Naive thymus-derived CD4-positive, alpha-beta T cell (primary cell): ENCODE data around the gene ATP4A. TPM values are rescaled to one million over a fixed set of nuclear protein-coding genes. Genes with fewer than 3 reads are reported as not detected.
A peak's percentile ranks its signal among the peaks of the same experiment; 100 is the strongest.

ENCODE experiments used
- ATAC-seq: fragments of 150-1000 bp; cut with Tn5 transposase; 2 replicates; pipeline ENCODE4 v1.10.0; 2021; ENCODE audit warnings: mild to moderate bottlenecking, moderate library complexity
- CTCF ChIA-PET: fragments of 350-600 bp; sonication (Branson Sonifier 250); formaldehyde crosslinking; loops from one replicate; lab custom pipeline; 2021; ENCODE audit warnings: antibody characterized with exemption; lab: Charles Lee
- POLR2A ChIA-PET: fragments of 350-600 bp; sonication (Branson Sonifier 250); formaldehyde crosslinking; loops from one replicate; lab custom pipeline; 2021; ENCODE audit warnings: antibody characterized with exemption, inconsistent platforms; lab: Charles Lee
- DNase-seq, 9 donors: peaks; one replicate each; pipeline versions ENCODE4 v3.0.0 to v3.0.0-alpha.2; 2020 to 2022; ENCODE audit warnings: mixed read lengths in 1 of 9
- H3K27ac ChIP-seq: one replicate; pipeline ENCODE4 v1.7.0; 2013; ENCODE audit warnings: mild to moderate bottlenecking, low read depth, low read length, moderate library complexity
- H3K27me3 ChIP-seq, 2 donors: one replicate each; pipeline ENCODE4 v1.7.0; 2013; ENCODE audit warnings: low read length in 2 of 2, mild to moderate bottlenecking in 2 of 2, moderate library complexity in 2 of 2; ENCODE audit not compliant: control insufficient read depth in 2 of 2, insufficient read depth in 2 of 2
- H3K36me3 ChIP-seq, 3 experiments: 1 replicate in 2 of 3; 2 replicates in 1 of 3; pipeline ENCODE4 v1.7.0; 2013; ENCODE audit warnings: low read length in 3 of 3, mild to moderate bottlenecking in 3 of 3, moderate library complexity in 1 of 3; ENCODE audit not compliant: insufficient read depth in 3 of 3, control insufficient read depth in 2 of 3
- H3K4me1 ChIP-seq, 2 donors: one replicate each; pipeline ENCODE4 v1.7.0; 2013; ENCODE audit warnings: low read length in 2 of 2, mild to moderate bottlenecking in 2 of 2, moderate library complexity in 1 of 2; ENCODE audit not compliant: control insufficient read depth in 2 of 2, insufficient read depth in 2 of 2
- H3K4me3 ChIP-seq: 2 replicates; pipeline ENCODE4 v1.7.0; 2013; ENCODE audit warnings: mild to moderate bottlenecking, low read length
- H3K9me3 ChIP-seq, 3 experiments: 1 replicate in 2 of 3; 2 replicates in 1 of 3; pipeline ENCODE4 v1.7.0; 2013; ENCODE audit warnings: low read length in 3 of 3; ENCODE audit not compliant: control insufficient read depth in 2 of 3
- H3K27ac Mint-ChIP-seq, 9 donors: one replicate each; pipeline ENCODE4 v1.8.0; 2020 to 2022; ENCODE audit warnings: mixed read lengths in 9 of 9, mild to moderate bottlenecking in 8 of 9, moderate library complexity in 5 of 9, inconsistent platforms in 2 of 9
- H3K27me3 Mint-ChIP-seq, 5 donors: one replicate each; pipeline ENCODE4 v1.8.0; 2021 to 2022; ENCODE audit warnings: mixed read lengths in 5 of 5, mild to moderate bottlenecking in 1 of 5
- H3K36me3 Mint-ChIP-seq, 5 donors: one replicate each; pipeline ENCODE4 v1.8.0; 2020 to 2022; ENCODE audit warnings: mixed read lengths in 5 of 5, mild to moderate bottlenecking in 3 of 5, inconsistent platforms in 1 of 5
- H3K4me1 Mint-ChIP-seq, 7 donors: one replicate each; pipeline ENCODE4 v1.8.0; 2020 to 2022; ENCODE audit warnings: mixed read lengths in 7 of 7, mild to moderate bottlenecking in 3 of 7, inconsistent platforms in 1 of 7
- H3K4me3 Mint-ChIP-seq, 10 donors: one replicate each; pipeline ENCODE4 v1.8.0; 2020 to 2022; ENCODE audit warnings: mild to moderate bottlenecking in 10 of 10, mixed read lengths in 10 of 10, moderate library complexity in 6 of 10, inconsistent platforms in 2 of 10
- H3K9me3 Mint-ChIP-seq, 11 donors: one replicate each; pipeline ENCODE4 v1.8.0; 2020 to 2022; ENCODE audit warnings: mixed read lengths in 11 of 11, mild to moderate bottlenecking in 4 of 11, inconsistent platforms in 1 of 11, moderate library complexity in 1 of 11
- intact Hi-C, 2 donors: fragments of 100-400 bp; cut with micrococcal nuclease; formaldehyde crosslinking; loops; one replicate each; pipeline ENCODE4 v1.15.1; 2023
- polyA plus RNA-seq, 2 donors: library from polyadenylated mRNA; unstranded; fragments of 300-500 nt; fragmentation: Illumina TruSeq; gene quantifications; one replicate each; pipeline ENCODE4 v1.2.3, GENCODE V29; 2021
- total RNA-seq, 6 experiments: library from RNA in 5 of 6; stranded (reverse) in 5 of 6; gene quantifications; 1 replicate in 5 of 6; 2 replicates in 1 of 6; pipeline ENCODE4 v1.2.3 and lab custom pipeline; 2021 to 2026

Gene ATP4A
- total and polyA plus RNA-seq, 7 experiments from 2014 or later = not detected

DNA sequence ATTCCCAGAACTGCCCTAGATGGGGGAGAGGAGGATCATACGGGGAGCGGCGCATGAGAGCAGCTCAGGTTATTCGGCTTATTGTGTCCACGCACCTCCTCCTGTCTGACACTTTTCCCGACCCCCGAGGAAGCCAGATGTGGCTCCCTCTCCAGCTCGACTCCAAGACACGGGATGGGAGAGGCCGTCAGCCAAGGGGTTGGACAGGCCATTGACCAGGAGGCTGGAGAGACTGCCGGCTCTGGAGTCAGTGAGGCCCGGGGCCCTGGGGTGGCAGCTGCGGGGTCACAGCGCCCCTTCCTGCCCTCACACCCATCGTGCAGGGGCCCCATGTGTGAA lies 52.9 kb downstream of the ATP4A start:
- Mint-ChIP-seq H3K36me3 (no peaks in the 10 kb centered on the region), H3K27ac (no peak overlapping the region), H3K27me3 (peaks cover 0 to 65% (median 14%) of the 10 kb centered on the region in 5 donors), H3K4me3 (peak overlapping the region in 8 of 10 donors; percentile 28 to 84 (median 76)), H3K4me1 (peaks cover 9 to 21% (median 14%) of the 10 kb centered on the region in 7 donors), H3K9me3 (no peaks in the 10 kb centered on the region)
- CTCF ChIA-PET = interaction anchor here (0.5 to 2.0 kb wide), 8 partner anchors 10 to 308 kb away, joined by 3 to 7 read pairs (median 4); no protein-coding TSS in a partner anchor
- peaks cover 12 to 17% of the 10 kb centered on the region in 2 donors for H3K4me1 ChIP-seq
- no peak for ATAC-seq
- intact Hi-C loops = loop anchor here (1.0 kb wide), 2 partner anchors 82 to 207 kb away; no protein-coding TSS in a partner anchor
- peak overlapping the region; percentile 53 for H3K4me3 ChIP-seq
- peaks cover 0 to 4% of the 10 kb centered on the region in 2 donors for H3K27me3 ChIP-seq
- H3K36me3 ChIP-seq = no peaks in the 10 kb centered on the region
- DNase-seq = no peak
- no peaks in the 10 kb centered on the region for H3K9me3 ChIP-seq
- no peak overlapping the region for H3K27ac ChIP-seq
- POLR2A ChIA-PET = interaction anchor here (0.6 kb wide), 1 partner anchor 140 kb away, joined by 5 read pairs; no protein-coding TSS in a partner anchor

DNA sequence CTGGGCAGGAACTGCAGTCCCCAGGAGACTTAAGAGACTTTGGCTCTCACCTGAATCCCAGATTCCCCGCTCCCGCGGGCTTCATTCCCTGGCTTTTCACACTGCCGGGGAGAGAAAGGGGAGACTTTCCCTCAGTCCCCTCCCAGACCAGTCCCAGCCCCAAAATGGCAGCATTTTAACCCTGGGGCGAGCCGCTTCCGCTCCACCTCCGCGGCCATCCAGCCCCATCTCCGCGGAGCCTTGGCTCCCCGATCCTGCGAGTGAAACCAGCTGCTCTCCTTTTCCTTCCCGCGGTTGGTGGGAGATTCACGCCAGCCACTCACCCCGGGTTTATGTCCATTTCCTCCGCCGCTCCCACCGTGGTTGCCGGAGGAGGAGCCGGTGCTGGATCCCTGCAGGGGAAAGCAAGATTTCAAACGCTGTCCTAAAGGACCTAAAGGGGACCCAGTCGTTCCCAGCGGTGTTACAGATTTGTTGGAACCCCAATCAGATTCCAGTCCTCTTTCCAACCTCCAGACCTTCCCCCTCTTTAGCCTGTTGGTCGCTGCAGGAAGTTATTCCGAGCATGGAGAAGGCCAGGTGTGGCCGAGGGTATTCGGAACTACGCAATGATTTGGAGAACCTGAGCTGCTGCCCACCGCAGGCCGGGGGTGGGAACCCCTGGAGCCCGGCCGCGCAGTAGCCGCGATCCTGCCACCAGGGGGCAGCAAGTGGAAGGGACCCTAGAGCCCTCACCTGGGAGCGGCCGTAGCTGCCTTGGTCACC lies 53.4 kb downstream of the ATP4A start:
- Histone ChIP-seq H3K4me1 (peaks cover 12 to 17% of the 10 kb centered on the region in 2 donors), H3K27ac (no peak overlapping the region), H3K27me3 (peaks cover 0 to 4% of the 10 kb centered on the region in 2 donors), H3K36me3 (no peaks in the 10 kb centered on the region), H3K9me3 (no peaks in the 10 kb centered on the region), H3K4me3 (peak overlapping the region; percentile 53)
- ATAC-seq = peak; percentile 83
- peak; percentile 34 to 80 (median 58) for DNase-seq
- Mint-ChIP-seq H3K36me3 (no peaks in the 10 kb centered on the region), H3K27ac (peak overlapping the region in 3 of 9 donors; percentile 20 to 61 (median 46)), H3K27me3 (peaks cover 0 to 70% (median 14%) of the 10 kb centered on the region in 5 donors), H3K9me3 (no peaks in the 10 kb centered on the region), H3K4me1 (peaks cover 9 to 21% (median 14%) of the 10 kb centered on the region in 7 donors), H3K4me3 (peak overlapping the region; percentile 28 to 84 (median 76))
- intact Hi-C loops = loop anchor here (1.0 kb wide), 2 partner anchors 82 to 207 kb away; no protein-coding TSS in a partner anchor
- ChIA-PET CTCF (interaction anchor here (0.5 to 2.0 kb wide), 9 partner anchors 10 to 309 kb away, joined by 3 to 7 read pairs (median 4); no protein-coding TSS in a partner anchor), POLR2A (interaction anchor here (0.6 kb wide), 1 partner anchor 140 kb away, joined by 5 read pairs; no protein-coding TSS in a partner anchor)

- Histone ChIP-seq H3K9me3 (no peaks in the 10 kb centered on the region), H3K36me3 (no peaks in the 10 kb centered on the region), H3K27ac (no peak overlapping the region), H3K27me3 (peaks cover 0 to 4% of the 10 kb centered on the region in 2 donors), H3K4me3 (peak overlapping the region; percentile 53), H3K4me1 (peaks cover 12 to 17% of the 10 kb centered on the region in 2 donors)
- Mint-ChIP-seq H3K36me3 (no peaks in the 10 kb centered on the region), H3K9me3 (no peaks in the 10 kb centered on the region), H3K4me3 (peak overlapping the region; percentile 40 to 84 (median 72)), H3K27ac (peak overlapping the region in 2 of 9 donors; percentile 20 to 61), H3K4me1 (peaks cover 9 to 21% (median 14%) of the 10 kb centered on the region in 7 donors), H3K27me3 (peaks cover 0 to 70% (median 14%) of the 10 kb centered on the region in 5 donors)
- POLR2A ChIA-PET = no interaction called here
- CTCF ChIA-PET = interaction anchor here (0.7 to 2.0 kb wide), 6 partner anchors 11 to 742 kb away, joined by 3 to 7 read pairs (median 3); no protein-coding TSS in a partner anchor
- DNase-seq (peak in 6 of 9 donors; percentile 10 to 28 (median 17)), ATAC-seq (peak; percentile 78)
- intact Hi-C loops = no loop called here
Observed at GRCh38 chr19:35509018-35509652, 54.3 kb downstream of the ATP4A start.

- Mint-ChIP-seq H3K4me1 (peaks cover 9 to 21% (median 14%) of the 10 kb centered on the region in 7 donors), H3K27ac (no peak overlapping the region), H3K27me3 (peaks cover 0 to 70% (median 9%) of the 10 kb centered on the region in 5 donors), H3K4me3 (no peak overlapping the region), H3K36me3 (no peaks in the 10 kb centered on the region), H3K9me3 (no peaks in the 10 kb centered on the region)
- Histone ChIP-seq H3K27ac (no peak overlapping the region), H3K9me3 (no peaks in the 10 kb centered on the region), H3K27me3 (peaks cover 0 to 4% of the 10 kb centered on the region in 2 donors), H3K4me1 (peaks cover 12 to 17% of the 10 kb centered on the region in 2 donors), H3K4me3 (no peak overlapping the region), H3K36me3 (no peaks in the 10 kb centered on the region)
- POLR2A ChIA-PET = interaction anchor here (0.7 kb wide), 1 partner anchor 459 kb away, joined by 3 read pairs; no protein-coding TSS in a partner anchor
- DNase-seq (no peak), ATAC-seq (no peak)
- CTCF ChIA-PET = interaction anchor here (0.7 kb wide), 1 partner anchor 349 kb away, joined by 3 read pairs; no protein-coding TSS in a partner anchor
- intact Hi-C loops = no loop called here
Observed at GRCh38 chr19:35508129-35508528, 55.3 kb downstream of the ATP4A start.

- Histone ChIP-seq H3K9me3 (no peaks in the 10 kb centered on the region), H3K4me3 (no peak overlapping the region), H3K4me1 (peaks cover 12 to 17% of the 10 kb centered on the region in 2 donors), H3K27me3 (peaks cover 0 to 4% of the 10 kb centered on the region in 2 donors), H3K27ac (no peak overlapping the region), H3K36me3 (no peaks in the 10 kb centered on the region)
- Mint-ChIP-seq H3K27ac (no peak overlapping the region), H3K36me3 (no peaks in the 10 kb centered on the region), H3K4me3 (no peak overlapping the region), H3K4me1 (peaks cover 9 to 21% (median 14%) of the 10 kb centered on the region in 7 donors), H3K27me3 (peaks cover 0 to 69% (median 5%) of the 10 kb centered on the region in 5 donors), H3K9me3 (no peaks in the 10 kb centered on the region)
- intact Hi-C loops = no loop called here
- ChIA-PET CTCF (no interaction called here), POLR2A (no interaction called here)
- ATAC-seq (no peak), DNase-seq (no peak)
Observed at GRCh38 chr19:35507561-35507960, 55.9 kb downstream of the ATP4A start.

GRCh38 chr19:35506011-35506410 lies 57.4 kb downstream of the ATP4A start:
- H3K4me1 Mint-ChIP-seq = peaks cover 11 to 21% (median 14%) of the 10 kb centered on the region in 7 donors
- peaks cover 12 to 17% of the 10 kb centered on the region in 2 donors for H3K4me1 ChIP-seq
- H3K4me3 Mint-ChIP-seq = no peak overlapping the region
- H3K27ac Mint-ChIP-seq = peak overlapping the region in 1 of 9 donors; percentile 30
- no peaks in the 10 kb centered on the region for H3K36me3 Mint-ChIP-seq
- H3K27me3 ChIP-seq = peaks cover 0 to 4% of the 10 kb centered on the region in 2 donors
- no peaks in the 10 kb centered on the region for H3K36me3 ChIP-seq
- ChIA-PET POLR2A (no interaction called here), CTCF (interaction anchor here (0.6 to 1.0 kb wide), 2 partner anchors 15 to 361 kb away, joined by 3 read pairs; partner anchors contain the start of gene KRTDAP)
- H3K9me3 ChIP-seq = no peaks in the 10 kb centered on the region
- peaks cover 0 to 61% (median 5%) of the 10 kb centered on the region in 5 donors for H3K27me3 Mint-ChIP-seq
- DNase-seq = no peak
- no peak for ATAC-seq
- no peak overlapping the region for H3K4me3 ChIP-seq
- intact Hi-C loops = no loop called here
- H3K27ac ChIP-seq = no peak overlapping the region
- no peaks in the 10 kb centered on the region for H3K9me3 Mint-ChIP-seq
